BJ (cell line): ENCODE results near the gene CFAP53. TPM values are rescaled to one million over a fixed set of nuclear protein-coding genes. Genes with fewer than 3 reads are reported as not detected.
A peak's percentile ranks its signal among the peaks of the same experiment; 100 is the strongest.
"Not testable (repeated sequence)": the region's sequence is repeated elsewhere in the genome, so short reads cannot be mapped to it uniquely, and the experiment has no call there.

Experiments
- CTCF ChIA-PET: fragments of 350-600 bp; formaldehyde crosslinking; extraction: SDS; loops from one replicate; lab custom pipeline; 2021; ENCODE audit warnings: antibody characterized with exemption, inconsistent platforms; lab: Yijun Ruan, JAX
- POLR2A ChIA-PET: fragments of 300-600 bp; sonication (Branson Sonifier 250); formaldehyde crosslinking; extraction: SDS; loops from one replicate; lab custom pipeline; 2021; ENCODE audit warnings: antibody characterized with exemption; lab: Charles Lee
- DNase-seq: peaks from one replicate; pipeline ENCODE4 v3.0.0-alpha.2; 2011; ENCODE audit warnings: low read depth
- H3K27me3 ChIP-seq: 2 replicates; pipeline ENCODE4 v1.6.0; 2011; ENCODE audit warnings: low read length; ENCODE audit not compliant: control insufficient read depth, insufficient read depth
- H3K36me3 ChIP-seq: 2 replicates; pipeline ENCODE4 v1.5.1; 2011; ENCODE audit warnings: low read length; ENCODE audit not compliant: control insufficient read depth, insufficient read depth
- H3K4me3 ChIP-seq: 2 replicates; pipeline ENCODE4 v1.5.1; 2011; ENCODE audit warnings: low read depth, mild to moderate bottlenecking, control low read depth, low read length
- CTCF ChIP-seq: IDR thresholded peaks from 2 replicates; pipeline ENCODE4 v1.5.1; 2011; ENCODE audit warnings: low read depth, mild to moderate bottlenecking, control low read depth, inconsistent platforms, low read length, moderate library complexity; ENCODE audit not compliant: insufficient read depth
- polyA plus RNA-seq: library from polyadenylated mRNA; depleted of rRNA; stranded (reverse); fragments of >200 nt; gene quantifications from 2 replicates; pipeline ENCODE4 v1.2.3, GENCODE V29; 2011

The CFAP53 gene
- polyA plus RNA-seq, 1 experiment = 0.17 TPM

GRCh38 chr18:50297621-50298442, 31.5 kb upstream of the CFAP53 start:
- no peak for DNase-seq
- peak overlapping the region; percentile 48 for H3K4me3 ChIP-seq
- ChIA-PET POLR2A (interaction anchor here (0.6 kb wide), 1 partner anchor 938 kb away, joined by 3 read pairs; no protein-coding TSS in a partner anchor), CTCF (no interaction called here)
- no peak for TF ChIP-seq CTCF
- no peaks in the 10 kb centered on the region for H3K36me3 ChIP-seq
- H3K27me3 ChIP-seq = peaks cover 8% of the 10 kb centered on the region; the same call in 1 of the 2 replicates

- Histone ChIP-seq H3K4me3 (no peak overlapping the region), H3K36me3 (no peaks in the 10 kb centered on the region), H3K27me3 (peaks cover 4% of the 10 kb centered on the region)
- no peak for TF ChIP-seq CTCF
- ChIA-PET CTCF (interaction anchor here (0.5 to 0.6 kb wide), 2 partner anchors 8 to 512 kb away, joined by 3 to 4 read pairs; no protein-coding TSS in a partner anchor), POLR2A (no interaction called here)
- no peak for DNase-seq
Observed at GRCh38 chr18:50293039-50293438, 26.7 kb upstream of the CFAP53 start.

- peaks cover 2% of the 10 kb centered on the region; the same call in 1 of the 2 replicates for H3K27me3 ChIP-seq
- H3K4me3 ChIP-seq = no peak overlapping the region
- ChIA-PET POLR2A (no interaction called here), CTCF (interaction anchor here (0.8 to 1.4 kb wide), 3 partner anchors 21 to 355 kb away, joined by 3 to 8 read pairs (median 6); no protein-coding TSS in a partner anchor)
- no peak for DNase-seq
- H3K36me3 ChIP-seq = peaks cover 10% of the 10 kb centered on the region
- TF ChIP-seq CTCF = no peak
Observed at GRCh38 chr18:50289108-50289443, 22.8 kb upstream of the CFAP53 start.

GRCh38 chr18:50288348-50289107, 22.2 kb upstream of the CFAP53 start:
- H3K27me3 ChIP-seq, DNase-seq: not testable (repeated sequence)
- Histone ChIP-seq H3K4me3 (peak overlapping the region; percentile 96), H3K36me3 (peaks cover 15% of the 10 kb centered on the region)
- ChIA-PET POLR2A (interaction anchor here (0.6 kb wide), 1 partner anchor 91 kb away, joined by 3 read pairs; no protein-coding TSS in a partner anchor), CTCF (interaction anchor here (0.8 to 1.2 kb wide), 2 partner anchors 20 to 354 kb away, joined by 3 to 6 read pairs; no protein-coding TSS in a partner anchor)

- peak within 1 kb of the TSS; percentile 96 for H3K4me3 ChIP-seq
- POLR2A ChIA-PET = interaction anchor here (0.6 kb wide), 1 partner anchor 91 kb away, joined by 3 read pairs; no protein-coding TSS in a partner anchor
- peak; percentile 68 for TF ChIP-seq CTCF
- H3K36me3 ChIP-seq = peaks cover 19% of the 10 kb centered on the region
- H3K27me3 ChIP-seq = peaks cover 2% of the 10 kb centered on the region; the same call in 1 of the 2 replicates
- peak; percentile 96 for DNase-seq
- CTCF ChIA-PET = no interaction called here
Observed at GRCh38 chr18:50287441-50288347, 21.4 kb upstream of the CFAP53 start, which contains the start of gene CXXC1. Gene CXXC1, minus strand, starts transcription at chr18:50287692. Its CDS starts 103 bp downstream, at chr18:50287589.
